KMS-11 (cell line): ENCODE results near the gene EPS8L1.

ENCODE experiments used
- H2AFZ ChIP-seq: fragments of 200-600 bp; sonication (generic); 2 replicates; pipeline ENCODE4 v1.6.1; 2016; ENCODE audit warnings: antibody characterized with exemption, mixed run types, low read depth
- H3K27ac ChIP-seq: fragments of 200-600 bp; sonication (generic); 2 replicates; pipeline ENCODE4 v1.6.1; 2016; ENCODE audit warnings: mild to moderate bottlenecking, mixed run types
- H3K27me3 ChIP-seq: fragments of 200-600 bp; sonication (generic); 2 replicates; pipeline ENCODE4 v1.6.1; 2017; ENCODE audit warnings: mild to moderate bottlenecking, low read depth, mixed run types, moderate library complexity; ENCODE audit not compliant: insufficient read depth
- H3K36me3 ChIP-seq: fragments of 200-600 bp; sonication (generic); 2 replicates; pipeline ENCODE4 v1.6.1; 2017; ENCODE audit warnings: mild to moderate bottlenecking, mixed run types; ENCODE audit not compliant: insufficient read depth
- H3K4me1 ChIP-seq: fragments of 200-600 bp; sonication (generic); 2 replicates; pipeline ENCODE4 v1.6.1; 2016; ENCODE audit warnings: mild to moderate bottlenecking, low read depth, mixed run types; ENCODE audit not compliant: poor library complexity, severe bottlenecking
- H3K4me2 ChIP-seq: fragments of 200-600 bp; sonication (generic); 2 replicates; pipeline ENCODE4 v1.7.0; 2016; ENCODE audit warnings: mild to moderate bottlenecking, mixed run types
- H3K4me3 ChIP-seq: fragments of 200-600 bp; sonication (generic); IDR thresholded peaks from 2 replicates; pipeline ENCODE4 v1.6.1; 2017; ENCODE audit warnings: low read depth, low read length, mixed read lengths; ENCODE audit not compliant: insufficient read depth
- H3K79me2 ChIP-seq: fragments of 200-600 bp; sonication (generic); 2 replicates; pipeline ENCODE4 v1.6.1; 2016; ENCODE audit warnings: low read depth, mixed run types; ENCODE audit not compliant: insufficient read depth
- H3K9ac ChIP-seq: fragments of 200-600 bp; sonication (generic); 2 replicates; pipeline ENCODE4 v1.6.1; 2016; ENCODE audit warnings: mild to moderate bottlenecking, mixed run types
- H4K20me1 ChIP-seq: fragments of 200-600 bp; sonication (generic); 2 replicates; pipeline ENCODE4 v1.6.1; 2016; ENCODE audit warnings: mild to moderate bottlenecking, mixed run types; ENCODE audit not compliant: insufficient read depth
- TF ChIP-seq, protein P1 (sequence below): fragments of 200-600 bp; sonication (generic); conservative IDR thresholded peaks from 2 replicates; pipeline ENCODE4 v1.6.1; 2017; ENCODE audit warnings: low read depth, mild to moderate bottlenecking, antibody characterized with exemption, low read length, moderate library complexity, mixed read lengths

EPS8L1 gene

DNA sequence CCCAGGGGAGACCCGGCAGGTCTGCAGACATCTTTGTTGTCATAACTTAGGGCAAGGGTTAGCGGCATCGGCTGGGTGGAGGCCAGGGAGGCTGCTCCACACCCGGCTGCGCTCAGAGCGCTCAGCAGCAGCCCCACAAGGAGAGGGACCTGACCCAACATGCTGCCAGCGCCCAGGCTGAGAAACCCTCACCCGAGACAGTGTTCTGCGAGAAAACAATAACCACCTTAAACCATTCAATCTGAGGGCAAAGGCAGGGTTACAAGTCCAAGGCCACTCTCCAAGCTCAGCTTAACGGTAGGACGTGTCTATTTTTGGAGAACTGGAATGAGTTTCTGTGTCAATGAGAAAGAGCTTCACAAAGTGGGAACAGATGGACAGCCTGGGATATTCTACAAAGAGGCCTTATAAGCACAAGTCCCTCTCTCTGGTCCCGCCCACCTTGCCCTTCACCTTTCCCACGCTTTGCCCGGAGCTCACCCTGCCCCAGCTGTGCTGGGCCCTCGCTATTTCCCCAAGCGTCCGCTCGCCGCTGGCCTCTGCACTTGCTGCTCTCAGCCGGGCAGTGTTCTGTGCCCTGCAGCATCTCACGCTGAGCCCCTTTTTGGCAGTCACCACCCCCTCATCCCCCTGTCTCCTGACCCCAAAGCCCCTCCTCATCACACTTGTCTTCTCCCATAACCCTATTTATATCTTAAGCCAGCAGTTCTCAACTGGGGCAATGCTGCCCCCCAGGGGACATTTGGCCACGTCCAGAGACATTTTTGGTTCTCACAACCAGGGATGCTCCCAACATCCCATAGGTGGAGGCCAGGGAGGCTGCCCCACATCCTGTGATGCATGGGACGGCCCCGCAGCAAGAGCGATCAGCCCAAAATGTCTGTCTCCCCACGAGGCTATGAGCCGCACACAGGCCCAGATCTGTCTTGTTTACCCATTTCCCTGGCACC lies 24.2 kb downstream of the EPS8L1 start:
- H2AFZ ChIP-seq = no peak overlapping the region
- no peaks in the 10 kb centered on the region for H4K20me1 ChIP-seq
- no peak overlapping the region for H3K27ac ChIP-seq
- no peak overlapping the region for H3K4me3 ChIP-seq
- no peaks in the 10 kb centered on the region for H3K4me1 ChIP-seq
- TF ChIP-seq, protein P1, sequence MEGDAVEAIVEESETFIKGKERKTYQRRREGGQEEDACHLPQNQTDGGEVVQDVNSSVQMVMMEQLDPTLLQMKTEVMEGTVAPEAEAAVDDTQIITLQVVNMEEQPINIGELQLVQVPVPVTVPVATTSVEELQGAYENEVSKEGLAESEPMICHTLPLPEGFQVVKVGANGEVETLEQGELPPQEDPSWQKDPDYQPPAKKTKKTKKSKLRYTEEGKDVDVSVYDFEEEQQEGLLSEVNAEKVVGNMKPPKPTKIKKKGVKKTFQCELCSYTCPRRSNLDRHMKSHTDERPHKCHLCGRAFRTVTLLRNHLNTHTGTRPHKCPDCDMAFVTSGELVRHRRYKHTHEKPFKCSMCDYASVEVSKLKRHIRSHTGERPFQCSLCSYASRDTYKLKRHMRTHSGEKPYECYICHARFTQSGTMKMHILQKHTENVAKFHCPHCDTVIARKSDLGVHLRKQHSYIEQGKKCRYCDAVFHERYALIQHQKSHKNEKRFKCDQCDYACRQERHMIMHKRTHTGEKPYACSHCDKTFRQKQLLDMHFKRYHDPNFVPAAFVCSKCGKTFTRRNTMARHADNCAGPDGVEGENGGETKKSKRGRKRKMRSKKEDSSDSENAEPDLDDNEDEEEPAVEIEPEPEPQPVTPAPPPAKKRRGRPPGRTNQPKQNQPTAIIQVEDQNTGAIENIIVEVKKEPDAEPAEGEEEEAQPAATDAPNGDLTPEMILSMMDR = no peak
- H3K27me3 ChIP-seq = no peaks in the 10 kb centered on the region
- no peaks in the 10 kb centered on the region for H3K79me2 ChIP-seq
- H3K36me3 ChIP-seq = no peaks in the 10 kb centered on the region
- no peak overlapping the region for H3K9ac ChIP-seq
- no peak overlapping the region for H3K4me2 ChIP-seq

DNA sequence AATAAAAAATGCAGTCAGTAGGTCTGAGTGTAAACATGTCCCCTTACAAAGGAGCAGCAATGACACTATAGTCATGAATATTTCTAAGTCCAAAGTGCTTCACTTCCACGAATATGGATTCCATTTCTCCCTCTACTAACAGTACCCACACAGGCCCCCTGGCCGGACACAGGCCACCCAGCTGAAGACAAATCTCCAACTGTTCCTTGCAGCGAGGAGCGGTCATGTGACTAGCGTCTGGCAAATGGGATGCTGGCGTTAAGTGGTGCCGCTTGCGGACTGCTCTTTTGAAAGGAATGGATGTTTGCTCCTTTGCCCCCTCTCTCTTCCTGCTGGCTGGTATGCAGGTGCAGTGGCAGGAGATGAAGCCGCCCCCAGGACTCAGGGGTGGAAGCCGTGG lies 25.6 kb downstream of the EPS8L1 start:
- Histone ChIP-seq H4K20me1 (no peaks in the 10 kb centered on the region), H3K4me1 (no peaks in the 10 kb centered on the region), H3K79me2 (no peaks in the 10 kb centered on the region), H3K4me2 (no peak overlapping the region), H3K9ac (no peak overlapping the region), H3K27me3 (no peaks in the 10 kb centered on the region), H3K36me3 (no peaks in the 10 kb centered on the region), H3K27ac (no peak overlapping the region), H3K4me3 (no peak overlapping the region), H2AFZ (no peak overlapping the region)
- TF ChIP-seq, protein P1 = no peak

DNA sequence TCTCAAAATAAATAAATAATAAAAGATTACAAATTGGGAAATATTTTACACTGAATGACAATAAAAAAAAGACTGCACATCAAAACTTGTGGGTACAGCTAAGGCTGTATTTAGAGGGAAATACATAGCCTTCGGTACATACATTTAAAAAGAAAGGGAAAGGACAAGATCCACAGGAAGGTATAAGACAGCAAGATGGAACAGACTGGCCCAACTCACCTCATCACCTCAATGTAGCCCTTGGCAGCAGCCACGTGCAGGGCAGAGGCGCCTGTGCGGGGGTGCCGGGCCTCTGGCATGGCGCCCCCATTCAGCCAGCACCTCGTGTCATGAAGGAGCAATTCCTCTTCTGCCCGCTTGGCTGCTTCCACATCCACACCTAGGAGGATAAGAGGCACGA lies 27.5 kb downstream of the EPS8L1 start:
- Histone ChIP-seq H4K20me1 (no peaks in the 10 kb centered on the region), H3K36me3 (no peaks in the 10 kb centered on the region), H3K4me1 (no peaks in the 10 kb centered on the region), H3K9ac (no peak overlapping the region), H3K4me2 (no peak overlapping the region), H3K27ac (no peak overlapping the region), H3K4me3 (no peak overlapping the region), H3K79me2 (no peaks in the 10 kb centered on the region), H2AFZ (no peak overlapping the region), H3K27me3 (no peaks in the 10 kb centered on the region)
- TF ChIP-seq, protein P1 = no peak

- no peak overlapping the region for H3K9ac ChIP-seq
- H4K20me1 ChIP-seq = no peaks in the 10 kb centered on the region
- H3K27ac ChIP-seq = no peak overlapping the region
- no peaks in the 10 kb centered on the region for H3K79me2 ChIP-seq
- no peak overlapping the region for H3K4me3 ChIP-seq
- H2AFZ ChIP-seq = no peak overlapping the region
- H3K36me3 ChIP-seq = no peaks in the 10 kb centered on the region
- H3K27me3 ChIP-seq = no peaks in the 10 kb centered on the region
- TF ChIP-seq, protein P1 = no peak
- H3K4me2 ChIP-seq = no peak overlapping the region
- H3K4me1 ChIP-seq = no peaks in the 10 kb centered on the region
Observed at GRCh38 chr19:55105237-55105636, 29.6 kb downstream of the EPS8L1 start.
